Parathyroid adenoma (tissue), 2 donors: ENCODE results near the gene MAPT.

Experiments used
- H2AFZ ChIP-seq: fragments of 300-600 bp; sonication (generic); one replicate; pipeline ENCODE4 v1.7.0; 2017; ENCODE audit warnings: antibody characterized with exemption, mild to moderate bottlenecking
- H3K27ac ChIP-seq: fragments of 300-600 bp; sonication (generic); one replicate; pipeline ENCODE4 v1.7.0; 2017
- H3K27me3 ChIP-seq: fragments of 300-600 bp; sonication (generic); one replicate; pipeline ENCODE4 v1.7.0; 2017; ENCODE audit warnings: low read length; ENCODE audit not compliant: control insufficient read depth, insufficient read depth
- H3K36me3 ChIP-seq: fragments of 300-600 bp; sonication (generic); one replicate; pipeline ENCODE4 v1.7.0; 2017; ENCODE audit warnings: low read length; ENCODE audit not compliant: control insufficient read depth, insufficient read depth
- H3K4me1 ChIP-seq: fragments of 300-600 bp; sonication (generic); one replicate; pipeline ENCODE4 v1.7.0; 2017; ENCODE audit warnings: control low read depth
- H3K4me2 ChIP-seq: fragments of 300-600 bp; sonication (generic); one replicate; pipeline ENCODE4 v1.7.0; 2017; ENCODE audit warnings: low read length
- H3K4me3 ChIP-seq: fragments of 300-600 bp; sonication (generic); one replicate; pipeline ENCODE4 v1.7.0; 2017; ENCODE audit warnings: low read depth, low read length
- H3K79me2 ChIP-seq: fragments of 300-600 bp; sonication (generic); one replicate; pipeline ENCODE4 v1.7.0; 2017; ENCODE audit warnings: control low read depth
- H3K9ac ChIP-seq: fragments of 300-600 bp; sonication (generic); one replicate; pipeline ENCODE4 v1.7.0; 2017; ENCODE audit warnings: mild to moderate bottlenecking
- H3K9me3 ChIP-seq: fragments of 300-600 bp; sonication (generic); one replicate; pipeline ENCODE4 v1.7.0; 2017; ENCODE audit warnings: low read length; ENCODE audit not compliant: control insufficient read depth
- TF ChIP-seq, protein P1 (sequence below): fragments of 300-600 bp; sonication (generic); IDR thresholded peaks from one replicate; pipeline ENCODE4 v1.7.0; 2017; ENCODE audit warnings: antibody characterized with exemption, mild to moderate bottlenecking
- donor health status: primary hyperparathyroidism.

MAPT gene

DNA sequence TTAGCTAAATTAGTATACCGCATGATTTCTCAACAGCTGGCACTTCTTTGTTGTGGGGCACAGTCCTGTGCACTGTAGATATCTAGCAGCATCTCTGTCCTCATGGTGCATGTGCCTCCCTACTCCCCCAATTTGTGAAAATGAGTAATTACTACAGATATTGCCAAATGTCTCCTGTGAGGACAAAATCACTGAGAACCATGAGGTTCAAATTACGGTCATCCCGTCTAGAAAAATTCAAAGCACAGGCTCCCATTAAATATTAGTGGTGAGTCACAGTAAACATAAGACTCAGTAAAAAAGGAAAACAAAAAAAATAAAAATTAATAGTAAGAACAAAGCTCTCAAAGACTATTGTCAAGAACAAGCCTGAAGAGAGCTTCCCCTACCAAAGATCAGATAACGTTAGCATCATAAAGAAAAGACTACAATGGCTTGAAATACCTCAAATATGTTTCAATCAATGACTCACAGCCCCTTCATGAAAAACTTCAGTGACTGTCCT is 162.5 kb downstream of the MAPT start:
- Histone ChIP-seq H3K36me3 (no peaks in the 10 kb centered on the region), H3K4me1 (peaks cover 5% of the 10 kb centered on the region), H3K27ac (no peak overlapping the region), H3K27me3 (no peaks in the 10 kb centered on the region), H3K4me3 (no peak overlapping the region), H3K4me2 (no peak overlapping the region), H3K9me3 (no peaks in the 10 kb centered on the region), H2AFZ (no peak overlapping the region), H3K9ac (no peak overlapping the region), H3K79me2 (peaks cover 16% of the 10 kb centered on the region)
- TF ChIP-seq, protein P1, sequence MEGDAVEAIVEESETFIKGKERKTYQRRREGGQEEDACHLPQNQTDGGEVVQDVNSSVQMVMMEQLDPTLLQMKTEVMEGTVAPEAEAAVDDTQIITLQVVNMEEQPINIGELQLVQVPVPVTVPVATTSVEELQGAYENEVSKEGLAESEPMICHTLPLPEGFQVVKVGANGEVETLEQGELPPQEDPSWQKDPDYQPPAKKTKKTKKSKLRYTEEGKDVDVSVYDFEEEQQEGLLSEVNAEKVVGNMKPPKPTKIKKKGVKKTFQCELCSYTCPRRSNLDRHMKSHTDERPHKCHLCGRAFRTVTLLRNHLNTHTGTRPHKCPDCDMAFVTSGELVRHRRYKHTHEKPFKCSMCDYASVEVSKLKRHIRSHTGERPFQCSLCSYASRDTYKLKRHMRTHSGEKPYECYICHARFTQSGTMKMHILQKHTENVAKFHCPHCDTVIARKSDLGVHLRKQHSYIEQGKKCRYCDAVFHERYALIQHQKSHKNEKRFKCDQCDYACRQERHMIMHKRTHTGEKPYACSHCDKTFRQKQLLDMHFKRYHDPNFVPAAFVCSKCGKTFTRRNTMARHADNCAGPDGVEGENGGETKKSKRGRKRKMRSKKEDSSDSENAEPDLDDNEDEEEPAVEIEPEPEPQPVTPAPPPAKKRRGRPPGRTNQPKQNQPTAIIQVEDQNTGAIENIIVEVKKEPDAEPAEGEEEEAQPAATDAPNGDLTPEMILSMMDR, result no peak

DNA sequence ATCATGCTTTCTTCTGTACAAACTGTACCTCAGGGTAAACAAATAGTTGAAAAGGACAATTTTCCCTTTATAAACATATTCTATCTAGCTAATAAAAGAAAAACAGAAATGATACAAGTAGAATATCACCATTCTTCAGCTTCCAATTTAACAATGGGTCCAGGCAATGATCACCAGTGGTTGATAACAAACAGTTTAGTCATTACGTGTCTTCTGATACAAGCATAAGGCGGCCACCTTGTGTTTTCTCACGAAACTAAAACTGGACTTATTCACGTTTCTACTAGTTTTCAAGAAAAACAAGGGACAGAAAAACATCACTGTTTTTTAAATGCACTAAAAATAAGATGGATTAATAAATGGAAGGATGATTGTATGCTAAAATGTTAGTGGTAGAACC is 163.0 kb downstream of the MAPT start:
- Histone ChIP-seq H3K9me3 (no peaks in the 10 kb centered on the region), H3K9ac (no peak overlapping the region), H3K4me3 (no peak overlapping the region), H3K4me1 (peaks cover 3% of the 10 kb centered on the region), H3K27ac (no peak overlapping the region), H3K27me3 (no peaks in the 10 kb centered on the region), H3K36me3 (no peaks in the 10 kb centered on the region), H3K4me2 (no peak overlapping the region), H3K79me2 (peaks cover 16% of the 10 kb centered on the region), H2AFZ (no peak overlapping the region)
- TF ChIP-seq, protein P1, result no peak

DNA sequence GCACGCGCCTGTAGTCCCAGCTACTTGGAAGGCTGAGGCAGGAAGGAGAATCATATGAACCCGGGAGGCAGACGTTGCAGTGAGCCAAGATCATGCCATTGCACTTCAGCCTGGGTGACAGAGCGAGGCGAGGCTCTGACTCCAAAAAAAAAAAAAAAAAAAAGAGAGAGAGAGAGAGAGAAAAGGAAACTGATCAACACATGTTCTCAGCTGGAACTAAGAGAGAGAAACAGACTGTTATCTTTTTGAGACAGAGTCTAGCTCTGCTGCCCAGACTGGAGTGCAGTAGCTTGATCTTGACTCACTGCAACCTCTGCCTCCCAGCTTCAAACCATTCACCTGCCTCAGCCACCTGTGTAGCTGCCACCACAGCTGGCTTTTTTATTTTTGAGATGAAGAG is 165.1 kb downstream of the MAPT start:
- H3K36me3 ChIP-seq, result no peaks in the 10 kb centered on the region
- H3K79me2 ChIP-seq, result peaks cover 12% of the 10 kb centered on the region
- no peaks in the 10 kb centered on the region for H3K9me3 ChIP-seq
- peaks cover 3% of the 10 kb centered on the region for H3K4me1 ChIP-seq
- H3K4me2 ChIP-seq, result no peak overlapping the region
- H3K4me3 ChIP-seq, result no peak overlapping the region
- H3K27me3 ChIP-seq, result no peaks in the 10 kb centered on the region
- H3K27ac ChIP-seq, result no peak overlapping the region
- H3K9ac ChIP-seq, result no peak overlapping the region
- TF ChIP-seq, protein P1, result no peak
- no peak overlapping the region for H2AFZ ChIP-seq

DNA sequence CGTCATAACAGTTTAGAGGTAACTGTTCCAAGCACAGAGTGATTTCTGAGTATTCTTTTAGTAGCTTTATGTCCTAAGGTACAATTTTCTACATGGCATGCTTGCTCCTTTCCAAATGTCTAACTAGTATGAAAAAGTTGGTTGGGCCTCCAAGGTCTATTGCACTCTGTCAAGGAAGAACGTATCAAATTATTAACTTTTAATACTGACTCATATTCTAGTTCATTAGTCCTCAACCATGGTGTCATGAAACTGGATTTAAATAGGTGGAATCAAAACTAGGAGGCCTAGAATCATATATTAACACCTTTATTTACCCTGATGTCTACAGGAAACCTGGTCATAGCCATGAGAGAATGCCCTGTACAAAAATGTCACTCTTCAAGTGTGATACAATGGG is 166.1 kb downstream of the MAPT start:
- peaks cover 7% of the 10 kb centered on the region for H3K79me2 ChIP-seq
- no peak overlapping the region for H3K4me2 ChIP-seq
- H3K27ac ChIP-seq, result no peak overlapping the region
- no peaks in the 10 kb centered on the region for H3K9me3 ChIP-seq
- no peaks in the 10 kb centered on the region for H3K36me3 ChIP-seq
- no peaks in the 10 kb centered on the region for H3K27me3 ChIP-seq
- no peak overlapping the region for H2AFZ ChIP-seq
- no peak overlapping the region for H3K9ac ChIP-seq
- no peak overlapping the region for H3K4me3 ChIP-seq
- H3K4me1 ChIP-seq, result peaks cover 3% of the 10 kb centered on the region
- TF ChIP-seq, protein P1, result no peak

DNA sequence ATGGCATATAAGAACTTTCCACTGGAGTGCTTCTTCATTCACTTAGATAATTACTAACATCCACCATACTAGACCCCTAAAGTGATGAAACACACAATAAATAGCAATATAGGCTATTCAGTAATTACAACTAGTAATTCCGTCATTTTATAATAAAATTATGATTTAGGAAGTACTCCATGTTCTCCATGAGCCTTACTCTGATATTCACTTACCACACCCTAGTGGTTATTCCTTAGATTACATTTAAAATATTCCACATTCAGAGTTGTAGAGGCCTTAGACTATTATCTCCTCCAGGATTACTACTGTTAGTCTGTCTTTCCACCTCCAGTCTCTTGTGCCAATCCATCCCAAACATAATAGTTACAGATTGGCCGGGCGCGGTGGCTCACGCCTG is 167.1 kb downstream of the MAPT start:
- Histone ChIP-seq H3K27ac (no peak overlapping the region), H3K27me3 (no peaks in the 10 kb centered on the region), H3K79me2 (peaks cover 7% of the 10 kb centered on the region), H3K4me2 (no peak overlapping the region), H3K9me3 (no peaks in the 10 kb centered on the region), H3K4me3 (no peak overlapping the region), H3K4me1 (peaks cover 3% of the 10 kb centered on the region), H3K9ac (no peak overlapping the region), H3K36me3 (no peaks in the 10 kb centered on the region), H2AFZ (no peak overlapping the region)
- TF ChIP-seq, protein P1, result peak; percentile 37
